C4-2B (cell line): Measurements from ENCODE around the gene OXCT2.

ENCODE experiments used
- CTCF ChIP-seq: fragments of 450-650 bp; conservative IDR thresholded peaks from 2 replicates; pipeline ENCODE4 v1.5.1; 2017; ENCODE audit warnings: mild to moderate bottlenecking
- ZFX ChIP-seq: fragments of 450-650 bp; IDR thresholded peaks from 2 replicates; pipeline ENCODE4 v1.6.1; 2017

- no peak for TF ChIP-seq CTCF
- TF ChIP-seq ZFX = no peak
These were observed 15.0 kb downstream of the OXCT2 start for GRCh38 chr1:39755965-39756659.
